ENCODE results near the gene ANO6.

ANO6 gene

GRCh38 chr12:45337835-45338234, 121.9 kb downstream of the ANO6 start:
- no peaks in the 10 kb centered on the region for H3K9me3 ChIP-seq (ENCODE audit: control insufficient read depth, insufficient read depth, low read depth, low read length)

GRCh38 chr12:45338272-45338671, 122.4 kb downstream of the ANO6 start:
- no peak overlapping the region for H3K4me3 ChIP-seq (ENCODE audit: low read depth, low read length)
- H3K27ac ChIP-seq (ENCODE audit: low read depth, low read length) = no peak overlapping the region
- H3K9me3 ChIP-seq (ENCODE audit: control insufficient read depth, insufficient read depth, low read depth, low read length) = no peaks in the 10 kb centered on the region

More at GRCh38 chr12:45337835-45338234, 121.9 kb downstream of the ANO6 start:
- no peak overlapping the region for H3K27ac ChIP-seq (ENCODE audit: low read depth, low read length)
- no peaks in the 10 kb centered on the region for H3K27me3 ChIP-seq (ENCODE audit: control insufficient read depth, insufficient read depth, low read length)
- no peak overlapping the region for H3K9ac ChIP-seq (ENCODE audit: low read length)
- peaks cover 3% of the 10 kb centered on the region for H3K4me1 ChIP-seq (ENCODE audit: control insufficient read depth, insufficient read depth, low read length)
- H3K36me3 ChIP-seq (ENCODE audit: control insufficient read depth, insufficient read depth, low read length) = no peaks in the 10 kb centered on the region
- no peak overlapping the region for H3K4me3 ChIP-seq (ENCODE audit: low read depth, low read length)

DNA sequence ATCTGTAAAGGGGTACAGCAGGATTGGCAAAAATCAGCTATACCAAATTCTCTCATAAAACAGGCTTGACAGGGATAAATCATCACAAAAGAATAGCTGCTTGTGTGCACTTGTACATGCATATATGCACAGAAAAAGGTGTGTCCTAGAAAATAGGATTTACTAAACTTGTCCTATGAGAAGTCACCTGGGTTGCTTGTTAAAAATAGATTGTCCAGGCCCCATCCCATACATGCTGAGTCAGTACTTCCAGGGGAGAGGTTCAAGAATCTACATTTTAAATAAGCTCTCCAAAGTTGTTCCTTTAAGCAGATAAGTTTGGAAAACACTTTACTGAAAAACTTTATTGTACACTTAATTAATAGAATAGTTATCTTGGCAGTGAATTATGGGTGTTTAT, 123.1 kb downstream of the ANO6 start:
- Histone ChIP-seq H3K36me3 (ENCODE audit: control insufficient read depth, insufficient read depth, low read length) (no peaks in the 10 kb centered on the region), H3K9me3 (ENCODE audit: control insufficient read depth, insufficient read depth, low read depth, low read length) (no peaks in the 10 kb centered on the region), H3K9ac (ENCODE audit: low read length) (no peak overlapping the region), H3K4me1 (ENCODE audit: control insufficient read depth, insufficient read depth, low read length) (peaks cover 3% of the 10 kb centered on the region), H3K27me3 (ENCODE audit: control insufficient read depth, insufficient read depth, low read length) (no peaks in the 10 kb centered on the region), H3K4me3 (ENCODE audit: low read depth, low read length) (no peak overlapping the region), H3K27ac (ENCODE audit: low read depth, low read length) (no peak overlapping the region; the same call in 1 of the 2 replicates)

More at GRCh38 chr12:45338272-45338671, 122.4 kb downstream of the ANO6 start:
- no peaks in the 10 kb centered on the region for H3K27me3 ChIP-seq (ENCODE audit: control insufficient read depth, insufficient read depth, low read length)
- peaks cover 3% of the 10 kb centered on the region for H3K4me1 ChIP-seq (ENCODE audit: control insufficient read depth, insufficient read depth, low read length)
- no peaks in the 10 kb centered on the region for H3K36me3 ChIP-seq (ENCODE audit: control insufficient read depth, insufficient read depth, low read length)
- no peak overlapping the region for H3K9ac ChIP-seq (ENCODE audit: low read length)

DNA sequence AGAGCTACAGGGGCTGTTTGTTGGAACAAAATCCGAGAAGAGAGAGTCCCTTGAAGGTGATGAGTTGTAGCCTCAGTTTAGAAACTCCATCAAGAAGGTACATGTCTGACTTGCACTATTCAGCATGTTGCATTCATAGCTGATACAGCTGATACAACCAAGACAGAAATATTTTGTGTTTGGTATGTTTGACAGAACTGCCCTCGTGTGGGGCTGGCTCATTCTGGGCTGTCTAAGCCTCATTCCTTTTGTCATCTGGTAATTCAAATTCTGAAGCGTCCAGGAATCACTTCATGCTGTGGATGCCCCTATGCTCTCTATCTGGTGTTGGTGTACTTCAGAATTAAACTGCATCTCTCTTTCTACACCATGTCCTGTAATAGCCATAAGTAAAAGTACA, 126.3 kb downstream of the ANO6 start:
- peaks cover 3% of the 10 kb centered on the region; the same call in 1 of the 2 replicates for H3K36me3 ChIP-seq (ENCODE audit: control insufficient read depth, insufficient read depth, low read length)
- H3K27ac ChIP-seq (ENCODE audit: low read depth, low read length) = no peak overlapping the region
- H3K27me3 ChIP-seq (ENCODE audit: control insufficient read depth, insufficient read depth, low read length) = no peaks in the 10 kb centered on the region
- H3K9ac ChIP-seq (ENCODE audit: low read length) = no peak overlapping the region
- H3K4me1 ChIP-seq (ENCODE audit: control insufficient read depth, insufficient read depth, low read length) = peaks cover 3% of the 10 kb centered on the region
- no peak overlapping the region for H3K4me3 ChIP-seq (ENCODE audit: low read depth, low read length)
- H3K9me3 ChIP-seq (ENCODE audit: control insufficient read depth, insufficient read depth, low read depth, low read length) = no peaks in the 10 kb centered on the region

DNA sequence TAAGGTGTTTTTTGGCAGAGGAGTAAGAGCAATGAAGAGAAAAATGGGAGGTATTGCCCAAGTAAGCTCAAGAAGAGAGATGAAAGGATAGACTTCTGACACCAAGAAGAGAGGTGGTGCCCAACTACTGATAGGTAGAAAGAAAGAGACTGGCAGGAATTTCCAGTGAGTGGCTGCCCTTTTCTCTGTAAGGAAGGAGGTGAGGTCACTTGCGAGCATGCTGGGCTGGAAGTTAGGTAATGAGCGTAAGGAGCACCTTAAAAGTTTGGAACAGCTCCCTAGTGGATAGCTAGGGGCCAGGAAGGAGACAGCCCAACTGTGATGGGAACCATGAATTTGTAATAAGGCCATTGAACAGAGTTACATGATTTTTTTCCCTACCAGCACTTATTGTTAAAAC, 127.0 kb downstream of the ANO6 start:
- H3K9me3 ChIP-seq (ENCODE audit: control insufficient read depth, insufficient read depth, low read depth, low read length) = no peaks in the 10 kb centered on the region
- H3K4me1 ChIP-seq (ENCODE audit: control insufficient read depth, insufficient read depth, low read length) = peaks cover 3% of the 10 kb centered on the region
- peaks cover 3% of the 10 kb centered on the region for H3K36me3 ChIP-seq (ENCODE audit: control insufficient read depth, insufficient read depth, low read length)
- H3K9ac ChIP-seq (ENCODE audit: low read length) = no peak overlapping the region
- no peak overlapping the region for H3K27ac ChIP-seq (ENCODE audit: low read depth, low read length)
- H3K27me3 ChIP-seq (ENCODE audit: control insufficient read depth, insufficient read depth, low read length) = no peaks in the 10 kb centered on the region
- no peak overlapping the region for H3K4me3 ChIP-seq (ENCODE audit: low read depth, low read length)

DNA sequence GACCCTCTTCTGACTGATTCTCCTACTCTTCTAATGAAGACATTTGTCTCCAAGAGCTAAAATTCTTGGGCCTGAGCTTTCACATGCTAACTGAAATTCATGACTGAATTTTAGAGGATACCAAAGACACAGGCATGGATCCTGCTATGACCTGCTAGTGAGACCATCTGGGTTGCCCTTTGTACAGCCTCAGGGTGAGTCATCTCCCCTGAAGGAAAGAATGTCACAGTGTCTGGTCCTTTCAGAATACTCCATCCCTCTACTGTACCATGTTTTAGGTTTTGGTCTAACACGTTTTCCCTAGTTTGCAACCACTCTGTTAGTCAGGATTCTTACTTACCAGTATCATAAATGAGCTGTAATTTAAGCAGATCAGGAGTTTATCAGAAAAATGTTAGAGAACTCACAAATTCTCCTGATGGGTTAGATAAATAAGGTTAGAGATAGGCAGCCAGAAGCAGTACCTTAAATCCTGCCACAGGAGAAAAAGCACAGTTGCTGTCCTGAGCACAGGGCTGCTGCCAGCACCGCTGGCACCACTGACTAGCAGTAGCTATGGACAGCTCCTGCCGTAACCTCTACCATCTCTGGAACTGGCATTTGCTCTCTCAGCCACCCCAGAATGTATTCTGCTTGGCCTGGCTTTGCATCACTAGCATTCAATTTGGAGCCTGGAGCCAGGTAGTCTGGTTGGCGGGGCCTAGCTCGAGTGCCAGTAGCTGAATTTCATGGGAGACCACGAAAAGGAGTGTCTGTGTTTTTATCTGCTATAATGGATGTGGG, 127.6 kb downstream of the ANO6 start:
- Histone ChIP-seq H3K4me3 (ENCODE audit: low read depth, low read length) (no peak overlapping the region), H3K27me3 (ENCODE audit: control insufficient read depth, insufficient read depth, low read length) (no peaks in the 10 kb centered on the region), H3K27ac (ENCODE audit: low read depth, low read length) (no peak overlapping the region), H3K9ac (ENCODE audit: low read length) (no peak overlapping the region), H3K36me3 (ENCODE audit: control insufficient read depth, insufficient read depth, low read length) (peaks cover 9% of the 10 kb centered on the region), H3K4me1 (ENCODE audit: control insufficient read depth, insufficient read depth, low read length) (no peaks in the 10 kb centered on the region; the same call in 1 of the 2 replicates), H3K9me3 (ENCODE audit: control insufficient read depth, insufficient read depth, low read depth, low read length) (no peaks in the 10 kb centered on the region)

- Histone ChIP-seq H3K4me3 (ENCODE audit: low read depth, low read length) (no peak overlapping the region), H3K36me3 (ENCODE audit: control insufficient read depth, insufficient read depth, low read length) (peaks cover 37% of the 10 kb centered on the region), H3K9ac (ENCODE audit: low read length) (no peak overlapping the region), H3K27ac (ENCODE audit: low read depth, low read length) (no peak overlapping the region), H3K4me1 (ENCODE audit: control insufficient read depth, insufficient read depth, low read length) (no peaks in the 10 kb centered on the region; the same call in 1 of the 2 replicates), H3K27me3 (ENCODE audit: control insufficient read depth, insufficient read depth, low read length) (no peaks in the 10 kb centered on the region), H3K9me3 (ENCODE audit: control insufficient read depth, insufficient read depth, low read depth, low read length) (no peaks in the 10 kb centered on the region)
Measured at GRCh38 chr12:45348311-45348710, 132.4 kb downstream of the ANO6 start.

DNA sequence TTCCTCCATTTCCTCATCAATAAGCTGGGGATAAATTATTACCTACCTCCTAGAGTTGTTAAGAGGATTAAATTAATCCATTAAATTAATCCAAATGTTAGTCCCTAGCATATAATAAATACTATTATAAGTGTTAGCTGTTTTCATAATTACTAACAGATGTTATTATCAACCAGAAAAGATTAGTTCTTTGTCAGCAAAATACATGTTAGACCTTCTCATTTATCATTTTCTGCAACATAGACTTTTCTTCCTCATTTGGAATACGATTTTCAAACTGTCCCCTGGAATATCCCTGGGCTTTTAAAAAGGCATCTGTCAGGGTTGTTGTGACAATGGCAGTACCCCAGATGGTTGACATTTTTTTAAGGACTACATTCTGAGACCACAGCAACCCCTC, 133.1 kb downstream of the ANO6 start:
- Histone ChIP-seq H3K27ac (ENCODE audit: low read depth, low read length) (no peak overlapping the region), H3K4me3 (ENCODE audit: low read depth, low read length) (no peak overlapping the region), H3K9ac (ENCODE audit: low read length) (no peak overlapping the region), H3K27me3 (ENCODE audit: control insufficient read depth, insufficient read depth, low read length) (no peaks in the 10 kb centered on the region), H3K4me1 (ENCODE audit: control insufficient read depth, insufficient read depth, low read length) (peaks cover 2% of the 10 kb centered on the region), H3K36me3 (ENCODE audit: control insufficient read depth, insufficient read depth, low read length) (peaks cover 39% of the 10 kb centered on the region), H3K9me3 (ENCODE audit: control insufficient read depth, insufficient read depth, low read depth, low read length) (no peaks in the 10 kb centered on the region)

- Histone ChIP-seq H3K27ac (ENCODE audit: low read depth, low read length) (no peak overlapping the region), H3K9me3 (ENCODE audit: control insufficient read depth, insufficient read depth, low read depth, low read length) (no peaks in the 10 kb centered on the region), H3K36me3 (ENCODE audit: control insufficient read depth, insufficient read depth, low read length) (peaks cover 41% of the 10 kb centered on the region)
Measured at GRCh38 chr12:45349916-45350315, 134.0 kb downstream of the ANO6 start.

DNA sequence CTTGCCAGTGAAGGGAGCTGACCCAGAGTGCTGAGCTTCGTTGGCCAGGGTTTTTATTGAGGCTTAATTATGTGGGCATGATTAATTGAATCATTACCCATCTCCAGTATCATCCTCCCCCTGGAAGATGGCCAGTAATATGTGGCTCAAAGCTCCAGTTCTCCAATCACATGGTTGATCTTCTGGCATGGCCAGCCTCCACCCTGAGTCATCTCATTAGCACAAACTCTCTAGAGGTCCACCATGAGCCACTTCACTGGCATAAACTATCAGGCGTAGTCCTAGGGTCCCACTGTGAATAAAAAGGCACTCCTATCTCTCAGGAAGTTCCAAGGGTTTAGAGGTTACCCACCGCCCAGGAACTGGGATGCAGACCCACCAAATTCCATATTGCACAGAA, 135.0 kb downstream of the ANO6 start:
- Histone ChIP-seq H3K4me1 (ENCODE audit: control insufficient read depth, insufficient read depth, low read length) (peaks cover 5% of the 10 kb centered on the region), H3K27ac (ENCODE audit: low read depth, low read length) (no peak overlapping the region), H3K9ac (ENCODE audit: low read length) (no peak overlapping the region), H3K27me3 (ENCODE audit: control insufficient read depth, insufficient read depth, low read length) (no peaks in the 10 kb centered on the region), H3K4me3 (ENCODE audit: low read depth, low read length) (no peak overlapping the region), H3K36me3 (ENCODE audit: control insufficient read depth, insufficient read depth, low read length) (peaks cover 47% of the 10 kb centered on the region), H3K9me3 (ENCODE audit: control insufficient read depth, insufficient read depth, low read depth, low read length) (no peaks in the 10 kb centered on the region)

More at GRCh38 chr12:45349916-45350315, 134.0 kb downstream of the ANO6 start:
- H3K4me1 ChIP-seq (ENCODE audit: control insufficient read depth, insufficient read depth, low read length) = peaks cover 5% of the 10 kb centered on the region
- H3K27me3 ChIP-seq (ENCODE audit: control insufficient read depth, insufficient read depth, low read length) = no peaks in the 10 kb centered on the region
- no peak overlapping the region for H3K4me3 ChIP-seq (ENCODE audit: low read depth, low read length)
- H3K9ac ChIP-seq (ENCODE audit: low read length) = no peak overlapping the region

GRCh38 chr12:45351921-45352670, 136.2 kb downstream of the ANO6 start:
- Histone ChIP-seq H3K27me3 (ENCODE audit: control insufficient read depth, insufficient read depth, low read length) (no peaks in the 10 kb centered on the region), H3K4me3 (ENCODE audit: low read depth, low read length) (no peak overlapping the region), H3K36me3 (ENCODE audit: control insufficient read depth, insufficient read depth, low read length) (peaks cover 55% of the 10 kb centered on the region), H3K4me1 (ENCODE audit: control insufficient read depth, insufficient read depth, low read length) (peaks cover 5% of the 10 kb centered on the region), H3K9ac (ENCODE audit: low read length) (no peak overlapping the region), H3K9me3 (ENCODE audit: control insufficient read depth, insufficient read depth, low read depth, low read length) (no peaks in the 10 kb centered on the region), H3K27ac (ENCODE audit: low read depth, low read length) (no peak overlapping the region)
